Measurements from ENCODE around the gene TRPM3. TPM values are rescaled to one million over a fixed set of nuclear protein-coding genes. Genes with fewer than 3 reads are reported as not detected.

Gene TRPM3
- total and polyA plus RNA-seq, 2 of the 13 experiments (the other 11 are each of a cell fraction or from before 2014, with no cell fraction given): not detected

DNA sequence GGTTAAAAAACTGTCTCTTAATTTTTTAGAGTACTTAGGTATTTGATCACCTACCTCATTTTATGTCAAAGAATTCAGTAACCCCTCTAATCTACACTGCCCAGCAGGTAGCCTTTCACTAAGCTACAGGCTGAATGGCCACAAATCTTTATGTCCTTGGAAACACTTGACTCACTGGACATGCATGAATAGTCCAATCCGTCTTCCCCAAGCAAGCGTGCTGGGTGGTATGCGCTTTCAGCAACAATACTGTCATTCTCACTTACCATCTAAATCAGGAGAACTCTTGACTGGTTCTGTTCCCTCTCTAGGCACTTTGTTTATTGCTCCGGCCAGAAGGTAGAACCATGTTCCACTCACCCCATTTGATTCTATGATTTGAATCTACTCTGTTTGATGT lies 73.1 kb downstream of the TRPM3 start:
- no peak for FAIRE-seq
- ChIA-PET POLR2A (no interaction called here), CTCF (ENCODE audit: low intra/inter-chr PET ratio, low total read pairs) (no interaction called here)
- no peak overlapping the region for H3K27ac ChIP-seq (ENCODE audit: extremely low read length, insufficient read depth, low read length)
- BruUV-seq (replicated peaks): no TSS peak
- no peak overlapping the region for H3K4me2 ChIP-seq (ENCODE audit: low read depth, low read length)
- no peaks in the 10 kb centered on the region for H3K36me3 ChIP-seq (replicated peaks in 1 of 2; ENCODE audit: control insufficient read depth in 1 of 2, insufficient read depth in 2 of 2, low read length in 2 of 2)
- ATAC-seq: no peak
- TF ChIP-seq RFX5 (IDR thresholded peaks at IDR 0.05; ENCODE audit: low read depth, low read length) (peak; percentile 75), HMGA1 (CRISPR knock-in tag; conservative IDR thresholded peaks at IDR 0.05) (no peak)
- in situ Hi-C loops (cut with HindIII; ENCODE audit: extremely low pct_ligation_motif_present, low pct_unique_long_range_greater_than_20kb) (no loop called here), intact Hi-C loops (cut with micrococcal nuclease; ENCODE audit: unreplicated experiment) (no loop called here)
- WGBS (ENCODE audit: low lambda C conversion rate): 7% methylated on average over 4 of the region's 4 CpGs
- H3K79me2 ChIP-seq (ENCODE audit: insufficient read depth, low read length): no peaks in the 10 kb centered on the region
- no peak for DNase-seq (ENCODE audit: low spot score)
- H3K9ac ChIP-seq (ENCODE audit: insufficient read depth, low read depth, low read length): no peak overlapping the region
- no peak overlapping the region for H3K4me3 ChIP-seq (replicated peaks in 1 of 3; ENCODE audit: insufficient read depth in 1 of 3, low read depth in 2 of 3, low read length in 3 of 3)
- no peak overlapping the region for H2AFZ ChIP-seq (ENCODE audit: low read length)
- no peaks in the 10 kb centered on the region for H3K4me1 ChIP-seq (ENCODE audit: insufficient read depth, low read length)
- no peaks in the 10 kb centered on the region for H3K9me3 ChIP-seq (ENCODE audit: low read length)
- H4K20me1 ChIP-seq (ENCODE audit: insufficient read depth, low read length): no peaks in the 10 kb centered on the region
- H3K27me3 ChIP-seq (ENCODE audit: control insufficient read depth in 1 of 2, insufficient read depth in 2 of 2, low read length in 2 of 2): no peaks in the 10 kb centered on the region

DNA sequence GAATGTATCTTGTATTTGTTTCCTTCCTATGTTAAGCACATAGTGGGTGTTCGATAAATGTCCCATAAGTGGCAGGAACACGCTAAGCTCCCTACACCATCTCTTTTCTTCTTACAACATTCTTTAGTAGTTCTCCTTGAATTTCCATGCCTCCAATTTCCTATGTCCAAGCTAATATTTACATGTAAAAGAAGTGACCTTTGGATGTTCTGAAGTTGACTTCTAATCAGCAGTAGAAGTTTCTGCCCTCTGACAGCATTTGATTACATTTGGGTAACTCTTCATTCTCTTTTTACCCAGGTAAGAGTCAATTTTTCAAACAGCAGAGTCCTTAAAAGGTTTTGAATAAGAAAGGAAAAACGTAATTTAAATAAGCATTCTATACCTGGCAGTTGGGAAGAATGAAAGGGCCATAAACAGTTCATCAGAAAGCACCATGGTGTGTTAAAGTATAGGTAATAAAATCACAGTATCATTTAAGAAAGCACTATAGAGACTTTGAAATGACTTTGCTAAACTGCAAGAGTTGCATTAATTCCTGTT lies 78.9 kb downstream of the TRPM3 start:
- Histone ChIP-seq H3K4me2 (ENCODE audit: low read depth, low read length) (no peak overlapping the region), H4K20me1 (ENCODE audit: insufficient read depth, low read length) (no peaks in the 10 kb centered on the region), H3K4me3 (replicated peaks in 1 of 3; ENCODE audit: insufficient read depth in 1 of 3, low read depth in 2 of 3, low read length in 3 of 3) (no peak overlapping the region), H3K9ac (ENCODE audit: insufficient read depth, low read depth, low read length) (no peak overlapping the region), H3K4me1 (ENCODE audit: insufficient read depth, low read length) (peaks cover 7% of the 10 kb centered on the region; the same call in 1 of the 2 replicates), H3K27ac (ENCODE audit: extremely low read length, insufficient read depth, low read length) (no peak overlapping the region), H3K27me3 (ENCODE audit: control insufficient read depth in 1 of 2, insufficient read depth in 2 of 2, low read length in 2 of 2) (no peaks in the 10 kb centered on the region), H2AFZ (ENCODE audit: low read length) (no peak overlapping the region), H3K9me3 (ENCODE audit: low read length) (no peaks in the 10 kb centered on the region), H3K79me2 (ENCODE audit: insufficient read depth, low read length) (no peaks in the 10 kb centered on the region), H3K36me3 (replicated peaks in 1 of 2; ENCODE audit: control insufficient read depth in 1 of 2, insufficient read depth in 2 of 2, low read length in 2 of 2) (no peaks in the 10 kb centered on the region)
- no peak for ATAC-seq
- DNase-seq (ENCODE audit: low spot score): no peak
- BruUV-seq (replicated peaks): no TSS peak
- in situ Hi-C loops (cut with HindIII; ENCODE audit: extremely low pct_ligation_motif_present, low pct_unique_long_range_greater_than_20kb): no loop called here
- intact Hi-C loops (cut with micrococcal nuclease; ENCODE audit: unreplicated experiment): no loop called here
- WGBS (ENCODE audit: low lambda C conversion rate): under 1% methylated on average over 3 of the region's 3 CpGs
- FAIRE-seq: no peak
- CTCF ChIA-PET (ENCODE audit: low intra/inter-chr PET ratio, low total read pairs): no interaction called here
- TF ChIP-seq MIER2 (CRISPR knock-in tag; IDR thresholded peaks at IDR 0.05) (no peak), ZNF274 (CRISPR knock-in tag; IDR thresholded peaks at IDR 0.05) (no peak), ZNF101 (CRISPR knock-in tag; IDR thresholded peaks at IDR 0.05; ENCODE audit: borderline replicate concordance, low read depth) (no peak), ZNF296 (CRISPR knock-in tag; conservative IDR thresholded peaks at IDR 0.05) (no peak), TCF12 (IDR thresholded peaks at IDR 0.05) (no peak), TCF12 (CRISPR knock-in tag; IDR thresholded peaks at IDR 0.05) (no peak), MAFK (conservative IDR thresholded peaks at IDR 0.05 in 1 of 2, IDR thresholded peaks at IDR 0.05 in 1 of 2; ENCODE audit: low read length in 2 of 2) (0 out of 4 replicates have a peak, but pooled peaks of 1 of the 2 experiments have one; percentile 10), TEAD3 (CRISPR knock-in tag; optimal IDR thresholded peaks at IDR 0.05; ENCODE audit: borderline replicate concordance) (no peak)
- TF ChIP-seq, protein P1, sequence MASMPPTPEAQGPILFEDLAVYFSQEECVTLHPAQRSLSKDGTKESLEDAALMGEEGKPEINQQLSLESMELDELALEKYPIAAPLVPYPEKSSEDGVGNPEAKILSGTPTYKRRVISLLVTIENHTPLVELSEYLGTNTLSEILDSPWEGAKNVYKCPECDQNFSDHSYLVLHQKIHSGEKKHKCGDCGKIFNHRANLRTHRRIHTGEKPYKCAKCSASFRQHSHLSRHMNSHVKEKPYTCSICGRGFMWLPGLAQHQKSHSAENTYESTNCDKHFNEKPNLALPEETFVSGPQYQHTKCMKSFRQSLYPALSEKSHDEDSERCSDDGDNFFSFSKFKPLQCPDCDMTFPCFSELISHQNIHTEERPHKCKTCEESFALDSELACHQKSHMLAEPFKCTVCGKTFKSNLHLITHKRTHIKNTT (CRISPR knock-in tag; IDR thresholded peaks at IDR 0.05): no peak
- TF ChIP-seq, protein P2, sequence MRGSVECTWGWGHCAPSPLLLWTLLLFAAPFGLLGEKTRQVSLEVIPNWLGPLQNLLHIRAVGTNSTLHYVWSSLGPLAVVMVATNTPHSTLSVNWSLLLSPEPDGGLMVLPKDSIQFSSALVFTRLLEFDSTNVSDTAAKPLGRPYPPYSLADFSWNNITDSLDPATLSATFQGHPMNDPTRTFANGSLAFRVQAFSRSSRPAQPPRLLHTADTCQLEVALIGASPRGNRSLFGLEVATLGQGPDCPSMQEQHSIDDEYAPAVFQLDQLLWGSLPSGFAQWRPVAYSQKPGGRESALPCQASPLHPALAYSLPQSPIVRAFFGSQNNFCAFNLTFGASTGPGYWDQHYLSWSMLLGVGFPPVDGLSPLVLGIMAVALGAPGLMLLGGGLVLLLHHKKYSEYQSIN (CRISPR knock-in tag; IDR thresholded peaks at IDR 0.05; ENCODE audit: borderline replicate concordance): no peak
- POLR2A ChIA-PET: no interaction called here

All from HepG2 (cell line).